Smooth muscle cell (in vitro differentiated cells): Measurements from ENCODE around the gene NHS. TPM values are rescaled to one million over a fixed set of nuclear protein-coding genes. Genes with fewer than 3 reads are reported as not detected.

Source experiments
- DNase-seq: peaks from one replicate; lab custom pipeline; 2025; ENCODE audit not compliant: unreplicated experiment; lab: John Stamatoyannopoulos, UW
- H2AFZ ChIP-seq: fragments of 200-600 bp; sonication (generic); 2 replicates; pipeline ENCODE4 v1.6.0; 2016; ENCODE audit warnings: antibody characterized with exemption, low read depth, mild to moderate bottlenecking
- H3F3A ChIP-seq: fragments of 200-600 bp; sonication (generic); 2 replicates; pipeline ENCODE4 v1.6.0; 2017; ENCODE audit warnings: antibody characterized with exemption, low read depth
- H3K27ac ChIP-seq: fragments of 200-600 bp; sonication (generic); 2 replicates; pipeline ENCODE4 v1.5.1; 2016; ENCODE audit warnings: low read depth, mild to moderate bottlenecking
- H3K27me3 ChIP-seq: fragments of 200-600 bp; sonication (generic); 2 replicates; pipeline ENCODE4 v1.6.1; 2016; ENCODE audit warnings: low read depth, mild to moderate bottlenecking
- H3K36me3 ChIP-seq: fragments of 200-600 bp; sonication (generic); 2 replicates; pipeline ENCODE4 v1.5.1; 2016; ENCODE audit warnings: low read depth
- H3K4me1 ChIP-seq: fragments of 200-600 bp; sonication (generic); 2 replicates; pipeline ENCODE4 v1.5.1; 2016; ENCODE audit warnings: low read depth
- H3K4me2 ChIP-seq: fragments of 200-600 bp; sonication (generic); 2 replicates; pipeline ENCODE4 v1.6.0; 2016; ENCODE audit warnings: mild to moderate bottlenecking
- H3K4me3 ChIP-seq: fragments of 200-600 bp; sonication (generic); 2 replicates; pipeline ENCODE4 v1.5.1; 2016; ENCODE audit warnings: mild to moderate bottlenecking
- H3K79me2 ChIP-seq: fragments of 200-600 bp; sonication (generic); 2 replicates; pipeline ENCODE4 v1.6.0; 2016; ENCODE audit warnings: low read depth, mild to moderate bottlenecking
- H3K9ac ChIP-seq: fragments of 200-600 bp; sonication (generic); 2 replicates; pipeline ENCODE4 v1.6.0; 2016; ENCODE audit warnings: low read depth
- H3K9me3 ChIP-seq: fragments of 200-600 bp; sonication (generic); replicated peaks from 2 replicates; pipeline ENCODE4 v1.5.1; 2016; ENCODE audit warnings: low read depth
- H4K20me1 ChIP-seq: fragments of 200-600 bp; sonication (generic); 2 replicates; pipeline ENCODE4 v1.6.0; 2016; ENCODE audit warnings: low read depth
- CTCF ChIP-seq: fragments of 200-600 bp; sonication (generic); IDR thresholded peaks from 2 replicates; pipeline ENCODE4 v1.5.1; 2017; ENCODE audit warnings: borderline replicate concordance, mild to moderate bottlenecking, antibody characterized with exemption; ENCODE audit not compliant: insufficient read depth, poor library complexity, severe bottlenecking
- WGBS: methylation state at CpG from one replicate; pipeline ENCODE4 v1.1.7; 2016; ENCODE audit warnings: low lambda C conversion rate; 5-methylcytosine and 5-hydroxymethylcytosine counted together
- polyA plus RNA-seq: library from polyadenylated mRNA; unstranded; fragments of >200 nt; fragmentation: Nextera tagmentation; extraction: Ambion mirVana; gene quantifications from 2 replicates; pipeline ENCODE4 v1.2.1, GENCODE V29; 2016
- total RNA-seq: library from RNA; depleted of rRNA; stranded (reverse); fragments of >200 nt; gene quantifications from 2 replicates; pipeline ENCODE4 v1.2.3, GENCODE V29; 2014

The NHS gene
- total and polyA plus RNA-seq, 2 experiments from 2014 or later = 2.6 to 9.6 TPM

DNA sequence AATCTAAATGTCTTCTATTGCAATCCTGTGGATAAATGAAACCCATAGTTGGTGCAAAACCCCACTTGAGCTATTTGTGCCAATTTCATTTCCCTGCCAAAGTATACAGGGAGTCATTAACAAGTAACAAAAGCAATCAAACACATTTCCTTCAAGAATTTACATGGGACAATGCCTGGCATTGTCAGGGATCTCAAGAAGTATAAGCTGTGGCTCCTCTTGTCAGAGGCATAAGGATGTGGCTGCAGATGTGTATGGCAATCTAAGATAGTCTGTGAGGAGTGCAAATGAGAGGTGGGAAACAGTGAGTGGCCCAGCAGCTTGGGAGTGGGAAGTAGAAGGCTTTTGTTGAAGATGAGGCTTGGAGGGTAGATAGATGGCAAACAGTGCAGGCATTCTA is 304.3 kb downstream of the NHS start:
- Histone ChIP-seq H3K9me3 (no peaks in the 10 kb centered on the region), H3K27ac (no peak overlapping the region), H3K9ac (no peak overlapping the region), H3F3A (no peaks in the 10 kb centered on the region), H3K4me3 (no peak overlapping the region), H3K79me2 (no peaks in the 10 kb centered on the region), H3K4me2 (no peak overlapping the region), H4K20me1 (peaks cover 45% of the 10 kb centered on the region), H3K27me3 (no peaks in the 10 kb centered on the region), H3K36me3 (no peaks in the 10 kb centered on the region), H2AFZ (no peak overlapping the region), H3K4me1 (no peaks in the 10 kb centered on the region)
- TF ChIP-seq CTCF = no peak
- no peak for DNase-seq

DNA sequence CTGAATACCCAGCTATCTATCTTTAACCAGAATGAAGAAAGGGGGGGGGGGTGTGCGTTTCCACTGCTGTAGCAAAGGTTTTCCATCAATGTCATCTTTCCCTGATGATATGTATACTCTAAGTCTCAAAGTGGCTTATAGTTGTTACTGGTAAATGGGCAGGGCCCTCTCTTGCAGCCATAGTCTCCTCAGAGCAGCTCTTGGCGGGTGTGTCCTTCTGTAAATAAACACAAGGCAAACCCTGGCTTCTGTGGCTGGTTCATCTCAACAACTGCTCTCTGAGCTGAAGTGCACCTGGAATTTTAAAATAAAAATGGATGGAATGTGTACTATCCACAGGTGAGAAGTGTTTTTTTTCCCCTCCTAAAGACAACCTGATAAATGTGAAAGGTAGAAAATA is 304.8 kb downstream of the NHS start:
- Histone ChIP-seq H3K27me3 (no peaks in the 10 kb centered on the region), H3K4me3 (no peak overlapping the region), H3K27ac (no peak overlapping the region), H3K9ac (no peak overlapping the region), H4K20me1 (peaks cover 50% of the 10 kb centered on the region), H3K4me2 (no peak overlapping the region), H3K4me1 (no peaks in the 10 kb centered on the region), H3K36me3 (no peaks in the 10 kb centered on the region), H2AFZ (no peak overlapping the region), H3F3A (no peaks in the 10 kb centered on the region), H3K9me3 (no peaks in the 10 kb centered on the region), H3K79me2 (no peaks in the 10 kb centered on the region)
- no peak for DNase-seq
- 72% methylated on average over 2 of the region's 2 CpGs for WGBS
- TF ChIP-seq CTCF = no peak

- 58% methylated on average over 1 of the region's 1 CpG for whole genome bisulfite sequencing
- H2AFZ ChIP-seq = no peak overlapping the region
Measured at GRCh38 chrX:17680732-17681413, 305.9 kb downstream of the NHS start.

More at GRCh38 chrX:17680732-17681413, 305.9 kb downstream of the NHS start:
- H3K4me2 ChIP-seq = no peak overlapping the region
- no peaks in the 10 kb centered on the region for H3K9me3 ChIP-seq
- H3K27me3 ChIP-seq = no peaks in the 10 kb centered on the region
- no peak overlapping the region for H3K4me3 ChIP-seq
- peaks cover 50% of the 10 kb centered on the region for H4K20me1 ChIP-seq
- H3K27ac ChIP-seq = no peak overlapping the region
- no peak for TF ChIP-seq CTCF
- H3K9ac ChIP-seq = no peak overlapping the region
- no peaks in the 10 kb centered on the region for H3K79me2 ChIP-seq
- H3F3A ChIP-seq = no peaks in the 10 kb centered on the region
- no peaks in the 10 kb centered on the region for H3K36me3 ChIP-seq
- no peak for DNase-seq
- no peaks in the 10 kb centered on the region for H3K4me1 ChIP-seq
